Measurements from ENCODE around the gene PDE9A.

DNA sequence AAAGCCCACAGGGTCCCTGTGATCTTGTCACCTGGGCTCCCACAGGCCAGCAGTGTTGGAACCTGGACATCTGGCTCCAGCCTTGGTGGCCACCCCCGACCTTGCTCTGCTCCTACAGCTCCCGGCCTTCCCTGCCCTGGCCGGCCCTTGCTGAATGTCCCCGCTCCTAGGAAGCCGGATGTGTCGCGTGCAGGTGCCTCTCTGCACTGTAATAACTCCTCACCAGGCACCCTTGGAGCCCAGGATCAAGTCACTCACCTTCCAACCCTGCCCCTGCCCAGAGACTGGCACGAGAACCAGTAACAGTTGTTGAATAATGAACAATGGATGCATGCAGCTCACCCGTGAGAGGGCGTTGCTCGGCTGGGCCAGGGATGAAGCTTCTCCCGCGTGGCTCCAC is 12.1 kb downstream of the PDE9A start:
- TF ChIP-seq POLR2A (IDR thresholded peaks at IDR 0.05; ENCODE audit: low read depth, low read length) (no peak), POLR2AphosphoS5 (IDR thresholded peaks at IDR 0.05; ENCODE audit: low read depth, low read length) (no peak), TAF1 (IDR thresholded peaks at IDR 0.05; ENCODE audit: borderline replicate concordance, low read depth, low read length) (no peak)

All from GM12892 (cell line).